Measurements from ENCODE around the gene MORC3.
"Not testable (repeated sequence)": the region's sequence is repeated elsewhere in the genome, so short reads cannot be mapped to it uniquely, and the experiment has no call there.

The MORC3 gene

GRCh38 chr21:36386031-36386642 lies 66.1 kb downstream of the MORC3 start:
- DNase-seq, result no peak

DNA sequence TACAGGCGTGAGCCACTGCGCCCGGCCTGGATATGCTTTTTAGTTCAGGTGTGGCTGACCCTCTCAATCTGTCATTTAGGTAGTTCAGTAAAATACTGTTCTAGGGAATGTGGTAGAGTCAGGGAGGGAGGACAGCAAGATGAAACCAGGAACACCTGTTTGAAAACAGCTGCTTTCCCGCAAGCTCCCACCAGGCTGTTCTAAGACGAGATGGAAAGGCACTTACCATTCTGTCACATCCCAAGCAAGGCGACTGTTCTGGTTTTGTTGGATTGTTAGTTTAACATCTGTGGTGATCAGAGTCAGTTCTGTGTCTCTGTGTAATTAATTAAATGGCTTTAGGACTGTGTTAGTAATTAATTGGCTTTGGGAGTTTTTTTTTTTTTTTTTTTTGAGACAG lies 68.1 kb downstream of the MORC3 start:
- no peak for DNase-seq

GRCh38 chr21:36388835-36389234 lies 68.8 kb downstream of the MORC3 start:
- no peak for DNase-seq

DNA sequence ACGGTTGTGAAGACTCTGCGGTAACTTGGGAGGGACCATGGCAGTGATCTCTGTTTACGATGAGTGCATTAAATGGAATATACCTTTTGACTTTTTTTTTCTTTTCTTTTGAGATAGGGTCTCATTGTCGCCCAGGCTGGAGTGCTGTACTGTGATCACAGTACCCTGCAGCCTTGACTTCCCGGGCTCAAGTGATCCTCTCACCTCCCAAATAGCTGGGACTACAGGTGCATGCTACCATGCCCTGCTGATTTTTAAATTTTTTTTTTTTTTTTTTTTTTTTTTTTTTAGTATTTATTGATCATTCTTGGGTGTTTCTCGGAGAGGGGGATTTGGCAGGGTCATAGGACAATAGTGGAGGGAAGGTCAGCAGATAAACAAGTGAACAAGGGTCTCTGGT lies 71.7 kb downstream of the MORC3 start:
- DNase-seq, result not testable (repeated sequence)

DNA sequence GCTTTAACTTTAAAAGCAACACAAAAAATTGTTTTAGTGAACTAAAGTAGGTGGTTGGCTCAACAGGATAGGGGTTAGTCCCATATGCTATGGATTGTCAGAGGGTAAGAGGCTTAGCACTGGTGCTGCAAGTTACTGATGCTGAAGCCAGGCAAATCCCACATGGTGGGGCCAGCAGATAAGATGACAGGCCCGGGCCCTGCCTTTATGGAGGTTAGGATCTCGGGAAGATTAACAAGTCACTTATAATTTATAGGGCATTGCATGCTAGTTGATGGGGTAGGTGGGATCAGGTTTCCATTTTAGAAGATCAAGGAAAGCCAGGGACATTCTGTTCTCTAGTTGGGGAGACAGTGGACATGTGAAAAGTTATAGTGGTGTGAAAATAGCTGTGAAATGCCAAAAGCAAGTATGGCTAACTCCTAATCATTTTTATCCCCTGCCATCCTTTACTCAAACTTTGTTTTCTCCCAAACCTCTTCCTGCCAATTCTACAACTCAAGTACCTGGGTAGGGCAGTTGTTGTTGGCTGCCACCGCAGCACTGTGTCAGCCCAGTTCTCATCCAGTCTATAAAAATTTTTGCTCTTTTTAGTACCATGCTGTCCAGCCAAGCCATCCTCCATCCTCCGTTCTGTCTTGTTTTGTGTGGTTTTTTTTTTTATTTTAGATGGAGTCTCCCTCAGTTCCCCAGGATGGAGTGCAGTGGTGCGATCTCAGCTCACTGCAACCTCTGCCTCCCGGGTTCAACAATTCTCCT lies 75.5 kb downstream of the MORC3 start:
- no peak for DNase-seq

DNA sequence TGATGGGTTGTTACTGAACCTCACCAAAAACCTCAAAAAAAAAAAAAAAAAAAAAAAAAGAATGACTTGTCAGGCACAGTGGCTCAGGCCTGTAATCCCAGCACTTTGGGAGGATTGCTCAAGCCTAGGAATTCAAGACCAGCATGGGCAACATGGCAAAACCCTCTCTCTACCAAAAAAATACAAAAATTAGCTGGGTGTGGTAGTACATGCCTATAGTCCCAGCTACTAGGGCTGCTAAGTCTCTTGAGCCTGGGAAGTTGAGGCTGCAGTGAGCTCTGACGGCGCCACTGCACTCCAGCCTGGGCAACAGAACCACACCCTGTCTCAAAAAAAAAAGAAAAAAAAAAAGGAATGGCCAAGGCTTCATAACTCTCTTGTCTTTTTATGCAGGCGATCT lies 76.3 kb downstream of the MORC3 start:
- DNase-seq, result no peak

DNA sequence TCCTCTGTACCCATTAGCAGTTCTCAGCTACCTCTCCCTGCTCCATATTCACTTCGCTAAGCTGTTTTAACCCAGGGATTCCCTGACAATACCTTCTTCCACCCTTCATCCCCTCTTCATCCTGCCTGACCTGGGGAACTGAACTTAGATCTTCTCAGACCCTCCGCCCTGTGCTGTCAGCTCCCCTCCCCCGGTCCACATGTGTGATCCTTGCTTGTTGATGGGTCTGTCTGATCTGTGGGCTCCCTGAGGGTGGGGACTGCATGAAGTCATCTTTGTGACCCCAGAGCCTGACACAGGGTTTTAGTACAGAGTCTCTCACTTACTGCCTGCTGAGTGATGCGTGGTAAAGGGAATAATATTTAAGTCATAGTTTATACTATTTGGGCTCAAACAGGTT lies 77.0 kb downstream of the MORC3 start:
- no peak for DNase-seq

GRCh38 chr21:36397606-36398005 lies 77.6 kb downstream of the MORC3 start:
- no peak for DNase-seq

- DNase-seq, result not testable (repeated sequence)
Observed at GRCh38 chr21:36399736-36400135, 79.7 kb downstream of the MORC3 start.

DNA sequence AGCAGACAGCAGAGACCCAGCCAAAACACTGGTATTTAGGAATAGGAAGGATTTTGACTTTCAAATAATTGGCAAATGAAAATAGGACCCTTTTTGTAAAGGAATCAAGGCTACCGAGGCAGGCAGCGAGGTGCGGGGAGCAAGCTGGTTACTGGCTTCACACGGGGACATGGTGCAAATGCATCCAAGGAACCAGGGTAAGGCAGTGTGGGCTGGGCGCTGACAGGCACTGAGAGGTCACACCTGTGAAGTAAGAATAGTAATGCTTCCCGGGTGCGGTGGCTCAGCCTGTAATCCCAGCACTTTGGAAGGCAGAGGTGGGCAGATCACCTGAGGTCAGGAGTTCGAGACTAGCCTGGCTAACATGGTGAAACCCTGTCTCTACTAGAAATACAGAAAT lies 80.7 kb downstream of the MORC3 start:
- no peak for DNase-seq

DNA sequence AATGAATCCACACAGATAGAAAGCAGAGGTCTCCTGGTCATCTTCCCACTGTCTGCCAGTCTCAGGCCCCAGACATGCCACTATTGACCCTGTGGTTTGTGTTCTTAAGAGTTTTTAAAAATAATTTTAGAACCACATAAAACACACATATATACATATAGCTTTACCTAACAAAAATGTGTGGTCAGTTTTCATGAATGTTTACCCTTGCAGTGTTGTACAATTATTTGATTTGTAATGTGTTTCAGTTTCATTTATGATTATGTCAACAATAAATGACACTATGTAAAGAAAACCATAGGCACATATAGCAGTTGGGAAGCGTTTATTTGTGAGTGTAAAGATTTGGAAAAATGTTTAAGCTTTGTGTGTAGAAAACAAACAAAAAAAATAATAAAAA lies 82.3 kb downstream of the MORC3 start:
- DNase-seq, result no peak

DNA sequence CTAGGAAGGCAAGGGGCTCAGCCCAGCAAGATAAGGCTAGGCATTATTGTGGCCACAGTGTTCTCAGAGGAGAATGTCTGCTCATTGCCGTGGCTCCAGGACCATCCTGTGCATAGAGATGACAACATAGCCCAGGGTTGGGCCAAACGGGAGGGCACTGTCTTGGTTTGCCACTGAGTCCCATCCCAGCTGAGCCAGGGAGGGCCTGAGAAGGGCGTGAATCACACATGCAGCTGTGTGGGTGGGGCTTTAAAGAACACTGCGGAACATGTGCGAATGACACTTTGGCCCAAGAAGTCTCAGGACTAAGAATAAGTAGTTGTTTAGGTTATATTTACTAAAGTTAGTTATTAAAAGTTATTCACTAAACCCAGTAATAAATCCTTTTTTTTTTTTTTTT lies 83.7 kb downstream of the MORC3 start:
- no peak for DNase-seq

- DNase-seq, result no peak
Observed at GRCh38 chr21:36408568-36408967, 88.6 kb downstream of the MORC3 start.

GRCh38 chr21:36411301-36411700 lies 91.3 kb downstream of the MORC3 start:
- DNase-seq, result no peak

- no peak for DNase-seq
Observed at GRCh38 chr21:36412916-36413315, 92.9 kb downstream of the MORC3 start.

DNA sequence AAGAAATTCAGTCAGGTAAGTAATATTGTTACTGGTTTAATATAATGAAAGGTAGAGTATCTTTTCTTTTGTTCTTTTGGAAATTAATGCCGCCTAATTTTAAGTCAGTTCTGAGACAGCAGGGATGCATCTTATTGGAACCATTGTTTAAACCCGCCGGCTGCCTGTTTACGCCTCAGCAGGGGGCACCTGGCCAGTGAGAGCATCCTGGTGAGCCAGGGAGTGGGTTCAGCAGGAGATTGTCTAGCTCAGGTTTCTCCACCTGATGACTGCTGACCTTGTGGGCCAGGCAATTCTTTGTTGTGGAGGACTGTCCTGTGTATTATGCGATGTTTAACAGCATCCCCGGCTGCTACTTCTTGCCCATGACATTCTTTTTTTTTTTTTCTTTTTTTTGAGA lies 95.4 kb downstream of the MORC3 start:
- no peak for DNase-seq

DNA sequence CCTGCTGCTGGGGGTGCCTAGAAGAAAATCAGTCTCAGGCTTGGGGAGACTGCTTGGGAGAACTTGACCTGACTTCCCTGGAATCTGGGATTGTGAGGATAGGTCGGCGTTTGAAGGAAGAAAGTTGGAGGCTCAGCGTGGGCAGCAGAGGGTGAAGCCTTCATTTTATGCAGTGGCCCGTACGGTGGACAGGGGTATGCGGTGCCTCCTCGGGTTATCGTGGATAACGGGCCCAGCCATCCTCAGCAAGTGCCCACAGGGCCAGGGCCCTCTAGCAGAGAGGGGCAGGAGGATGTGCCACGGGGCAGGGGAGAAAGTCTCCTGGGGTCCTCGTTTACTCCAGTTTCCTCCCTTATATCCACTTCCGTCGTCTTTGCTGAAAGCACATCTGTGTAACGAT lies 99.2 kb downstream of the MORC3 start:
- DNase-seq, result no peak

DNA sequence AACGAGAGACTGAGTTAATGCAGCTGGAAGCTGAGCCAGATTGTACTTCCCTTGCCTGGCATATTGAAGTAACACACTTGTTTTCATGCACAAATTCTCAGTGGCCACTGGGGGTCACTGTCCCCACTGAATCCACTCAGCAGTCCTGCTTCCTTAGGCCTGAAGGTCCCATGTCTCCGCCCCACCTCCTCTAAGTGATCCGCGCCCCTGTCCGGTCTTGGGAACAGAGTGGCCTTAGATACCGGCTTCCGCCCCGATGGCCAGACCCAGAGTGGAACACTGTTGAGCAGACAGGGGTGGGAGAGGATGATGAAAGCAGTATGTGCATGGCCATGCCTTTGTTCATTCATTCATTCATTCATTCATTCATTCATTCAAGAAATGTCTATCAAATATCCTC lies 100.0 kb downstream of the MORC3 start:
- DNase-seq, result no peak

DNA sequence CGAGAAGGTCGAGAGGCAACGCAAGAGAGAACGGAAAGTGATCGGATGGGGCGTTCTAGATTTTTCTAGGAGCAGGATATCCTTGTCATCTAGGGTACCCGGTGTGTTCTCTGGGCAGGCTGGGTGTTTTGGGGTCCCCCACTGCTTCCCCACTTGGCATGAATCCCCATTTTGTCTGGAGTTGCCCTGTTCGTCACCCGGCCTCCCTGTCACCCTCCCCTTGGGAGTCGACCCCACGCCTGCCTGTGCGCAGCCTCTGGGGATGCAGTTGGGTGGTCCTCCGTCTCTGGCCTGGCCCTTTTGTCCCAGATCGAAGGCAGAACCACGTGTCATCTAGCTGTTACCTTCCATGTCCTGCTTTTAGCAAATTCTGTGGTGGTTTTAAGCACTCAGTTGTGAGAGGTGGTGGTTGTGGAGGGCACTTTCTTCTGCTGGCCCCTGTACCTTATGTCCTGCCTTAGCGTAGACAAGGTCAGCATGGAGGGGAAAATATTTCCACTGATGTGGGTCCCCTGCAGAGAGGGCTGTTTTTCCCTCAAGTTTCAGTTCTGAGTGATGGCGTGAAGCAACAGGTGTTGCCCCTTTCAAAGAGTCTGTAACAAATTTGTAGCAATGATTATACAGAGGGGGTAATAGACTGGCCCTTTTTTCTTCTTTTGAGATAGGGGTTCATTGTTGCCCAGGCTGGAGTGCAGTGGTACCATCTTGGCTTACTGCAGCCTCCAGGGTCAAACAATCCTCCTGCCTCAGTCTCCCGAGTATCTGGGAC lies 100.8 kb downstream of the MORC3 start:
- DNase-seq, result no peak

GRCh38 chr21:36422279-36423098 lies 102.5 kb downstream of the MORC3 start:
- no peak for DNase-seq

GRCh38 chr21:36423771-36424433 lies 103.9 kb downstream of the MORC3 start:
- DNase-seq, result no peak

DNA sequence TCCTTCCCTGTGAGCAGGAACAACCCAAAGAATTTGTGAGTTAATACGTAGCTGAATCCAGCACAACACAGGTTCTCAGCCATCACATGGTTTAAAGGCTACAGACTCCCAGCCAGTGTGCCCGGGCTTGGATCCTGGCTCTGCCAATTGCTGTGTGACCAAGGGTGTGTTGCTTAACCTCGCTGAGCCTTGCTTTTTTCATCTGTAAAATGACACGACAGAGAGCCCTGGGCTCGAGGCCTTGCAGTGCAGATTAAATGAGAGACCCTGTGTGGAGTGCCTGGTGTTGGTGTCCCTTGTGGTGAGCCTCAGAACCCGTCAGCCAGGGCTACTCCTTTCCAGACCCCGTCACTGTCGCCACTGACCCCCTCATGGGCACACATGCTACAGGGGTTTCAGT lies 104.6 kb downstream of the MORC3 start:
- no peak for DNase-seq

GRCh38 chr21:36425286-36425685 lies 105.3 kb downstream of the MORC3 start:
- DNase-seq, result no peak
